Activated CD4-positive, alpha-beta T cell treated with anti-CD3 and anti-CD28 coated beads, Interleukin-2, amount 10 ng/mL, durations not matched to agents 24 days and 14 days (primary cell): ENCODE measurements around the gene FCN3. TPM values are rescaled to one million over a fixed set of nuclear protein-coding genes. Genes with fewer than 3 reads are reported as not detected.

ENCODE experiments used
- DNase-seq: peaks from one replicate; pipeline ENCODE4 v3.0.0; 2022
- H3K27ac Mint-ChIP-seq: one replicate; pipeline ENCODE4 v1.8.0; 2022; ENCODE audit warnings: mild to moderate bottlenecking, mixed read lengths
- H3K27me3 Mint-ChIP-seq: one replicate; pipeline ENCODE4 v1.8.0; 2022; ENCODE audit warnings: mixed read lengths
- H3K36me3 Mint-ChIP-seq: one replicate; pipeline ENCODE4 v1.8.0; 2022; ENCODE audit warnings: low read depth, mild to moderate bottlenecking, mixed read lengths
- H3K4me1 Mint-ChIP-seq: one replicate; pipeline ENCODE4 v1.8.0; 2021; ENCODE audit warnings: mixed read lengths
- H3K4me3 Mint-ChIP-seq: one replicate; pipeline ENCODE4 v1.8.0; 2022; ENCODE audit warnings: mild to moderate bottlenecking, moderate library complexity, mixed read lengths
- H3K9me3 Mint-ChIP-seq: one replicate; pipeline ENCODE4 v1.8.0; 2021; ENCODE audit warnings: mixed read lengths
- intact Hi-C: fragments of 100-400 bp; cut with micrococcal nuclease; formaldehyde crosslinking; loops from one replicate; pipeline ENCODE4 v1.15.1; 2023
- total RNA-seq: library from RNA; stranded (reverse); gene quantifications from 2 replicates; pipeline ENCODE4 v1.2.3, GENCODE V29; 2022

Gene FCN3
- total RNA-seq, 1 donor from 2014 or later: not detected

DNA sequence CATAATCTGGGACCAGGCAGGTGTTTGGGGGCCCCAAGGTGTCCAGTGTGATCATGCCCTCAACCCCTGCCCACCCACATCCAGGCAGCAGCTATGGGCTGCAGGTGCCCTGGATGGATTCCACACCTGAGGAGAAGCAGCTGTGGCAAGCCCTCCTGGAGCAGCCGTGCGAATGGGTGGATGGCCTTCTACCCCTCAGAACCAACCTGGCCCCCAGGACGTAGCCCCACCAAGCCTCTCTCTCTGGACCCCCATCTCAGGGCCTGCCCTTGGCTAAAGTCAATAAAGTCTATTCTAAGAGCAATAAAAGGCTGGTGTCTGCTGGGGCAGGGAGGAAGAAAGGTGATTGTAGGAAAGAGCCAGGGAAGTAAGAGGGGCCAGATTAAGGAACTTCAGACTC lies 21.0 kb downstream of the FCN3 start:
- Mint-ChIP-seq H3K9me3 (no peaks in the 10 kb centered on the region), H3K27ac (no peak overlapping the region), H3K27me3 (no peaks in the 10 kb centered on the region), H3K4me3 (no peak overlapping the region), H3K36me3 (peaks cover 9% of the 10 kb centered on the region), H3K4me1 (peaks cover 14% of the 10 kb centered on the region)
- DNase-seq: no peak
- intact Hi-C loops: no loop called here

DNA sequence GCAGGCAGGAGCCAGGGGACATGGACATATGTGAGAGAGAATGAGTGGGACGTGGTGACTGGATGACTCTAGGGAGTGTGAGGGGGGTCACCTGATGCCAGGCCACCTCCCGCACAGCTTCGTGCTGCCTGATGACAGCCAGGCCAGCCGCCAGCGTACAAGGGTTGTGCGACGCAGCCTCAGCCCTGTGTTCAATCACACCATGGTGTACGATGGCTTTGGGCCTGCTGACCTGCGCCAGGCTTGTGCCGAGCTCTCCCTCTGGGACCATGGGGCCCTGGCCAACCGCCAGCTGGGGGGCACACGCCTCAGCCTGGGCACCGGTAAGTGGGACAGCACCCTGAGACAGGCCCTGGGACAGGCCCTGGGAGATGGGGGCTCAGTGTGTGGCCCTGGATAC lies 21.5 kb downstream of the FCN3 start:
- no peaks in the 10 kb centered on the region for H3K27me3 Mint-ChIP-seq
- intact Hi-C loops: no loop called here
- H3K9me3 Mint-ChIP-seq: no peaks in the 10 kb centered on the region
- H3K36me3 Mint-ChIP-seq: peaks cover 9% of the 10 kb centered on the region
- H3K4me3 Mint-ChIP-seq: no peak overlapping the region
- no peak overlapping the region for H3K27ac Mint-ChIP-seq
- DNase-seq: no peak
- H3K4me1 Mint-ChIP-seq: peaks cover 14% of the 10 kb centered on the region

DNA sequence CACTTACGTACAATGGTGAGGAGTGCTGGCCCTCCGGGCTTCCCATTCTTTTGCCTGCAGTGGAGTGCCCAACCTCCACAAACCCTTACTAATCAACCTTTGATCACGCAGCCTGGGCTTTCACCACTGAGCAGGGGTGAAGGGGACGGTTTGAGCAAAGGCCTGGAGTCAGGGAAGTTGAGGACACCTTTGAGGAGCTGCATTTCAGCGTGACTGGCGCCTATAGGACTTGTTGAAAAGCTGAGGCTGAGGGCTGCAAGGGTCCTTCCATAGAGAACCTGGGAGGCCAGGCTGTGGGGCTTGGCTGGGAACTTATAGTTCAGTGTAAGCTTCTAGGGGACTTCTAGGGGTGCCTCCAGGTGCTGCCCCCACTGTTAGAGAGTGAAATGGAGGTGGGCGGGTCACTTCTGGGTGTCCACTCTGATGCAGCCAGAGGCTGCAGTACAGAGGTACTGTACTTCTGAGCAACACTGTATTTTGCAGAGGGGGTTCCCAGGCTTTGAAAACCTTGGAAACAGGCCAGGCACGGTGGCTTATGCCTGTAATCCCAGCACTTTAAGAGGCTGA lies 23.0 kb downstream of the FCN3 start:
- no peaks in the 10 kb centered on the region for H3K27me3 Mint-ChIP-seq
- intact Hi-C loops: no loop called here
- no peak overlapping the region for H3K4me3 Mint-ChIP-seq
- peaks cover 16% of the 10 kb centered on the region for H3K36me3 Mint-ChIP-seq
- no peak for DNase-seq
- H3K27ac Mint-ChIP-seq: no peak overlapping the region
- peaks cover 8% of the 10 kb centered on the region for H3K4me1 Mint-ChIP-seq
- H3K9me3 Mint-ChIP-seq: no peaks in the 10 kb centered on the region

DNA sequence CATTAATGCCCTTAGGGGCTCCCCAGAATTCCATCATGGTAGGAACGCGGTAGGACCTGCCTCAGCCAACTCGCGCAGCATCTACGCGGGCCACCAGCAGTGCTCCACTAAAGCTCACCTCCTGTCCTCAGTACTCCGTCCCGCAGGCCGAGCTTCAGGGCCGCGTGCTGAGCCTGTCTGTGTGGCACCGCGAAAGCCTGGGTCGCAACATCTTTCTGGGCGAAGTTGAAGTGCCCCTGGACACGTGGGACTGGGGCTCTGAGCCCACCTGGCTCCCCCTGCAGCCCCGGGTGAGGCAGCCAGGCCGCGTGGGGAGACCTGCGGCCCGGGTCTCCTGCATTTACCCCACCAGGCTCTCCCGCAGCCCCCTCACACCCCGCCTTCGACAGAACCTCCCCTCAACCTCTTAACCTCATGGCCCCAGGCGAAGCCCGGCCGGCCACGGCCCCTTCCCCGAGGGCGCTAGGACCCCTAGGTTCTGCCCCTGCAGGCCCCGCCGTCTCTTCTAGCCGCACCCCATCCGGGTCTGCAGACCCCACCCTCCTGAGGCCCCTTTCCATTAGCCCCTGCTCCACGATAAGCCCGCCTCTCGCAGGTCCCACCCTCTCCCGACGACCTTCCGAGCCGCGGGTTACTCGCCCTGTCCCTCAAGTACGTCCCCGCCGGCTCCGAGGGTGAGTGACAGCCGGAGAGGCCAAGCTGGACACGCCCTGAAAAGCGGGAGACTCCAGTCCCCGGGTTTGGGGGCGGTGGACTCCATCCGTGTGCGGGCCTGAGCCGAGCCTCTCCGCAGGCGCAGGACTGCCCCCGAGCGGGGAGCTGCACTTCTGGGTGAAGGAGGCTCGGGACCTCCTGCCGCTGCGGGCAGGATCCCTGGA lies 23.7 kb downstream of the FCN3 start:
- Mint-ChIP-seq H3K36me3 (peaks cover 20% of the 10 kb centered on the region), H3K4me1 (peaks cover 9% of the 10 kb centered on the region), H3K27ac (no peak overlapping the region), H3K9me3 (no peaks in the 10 kb centered on the region), H3K27me3 (no peaks in the 10 kb centered on the region), H3K4me3 (no peak overlapping the region)
- intact Hi-C loops: no loop called here
- no peak for DNase-seq

DNA sequence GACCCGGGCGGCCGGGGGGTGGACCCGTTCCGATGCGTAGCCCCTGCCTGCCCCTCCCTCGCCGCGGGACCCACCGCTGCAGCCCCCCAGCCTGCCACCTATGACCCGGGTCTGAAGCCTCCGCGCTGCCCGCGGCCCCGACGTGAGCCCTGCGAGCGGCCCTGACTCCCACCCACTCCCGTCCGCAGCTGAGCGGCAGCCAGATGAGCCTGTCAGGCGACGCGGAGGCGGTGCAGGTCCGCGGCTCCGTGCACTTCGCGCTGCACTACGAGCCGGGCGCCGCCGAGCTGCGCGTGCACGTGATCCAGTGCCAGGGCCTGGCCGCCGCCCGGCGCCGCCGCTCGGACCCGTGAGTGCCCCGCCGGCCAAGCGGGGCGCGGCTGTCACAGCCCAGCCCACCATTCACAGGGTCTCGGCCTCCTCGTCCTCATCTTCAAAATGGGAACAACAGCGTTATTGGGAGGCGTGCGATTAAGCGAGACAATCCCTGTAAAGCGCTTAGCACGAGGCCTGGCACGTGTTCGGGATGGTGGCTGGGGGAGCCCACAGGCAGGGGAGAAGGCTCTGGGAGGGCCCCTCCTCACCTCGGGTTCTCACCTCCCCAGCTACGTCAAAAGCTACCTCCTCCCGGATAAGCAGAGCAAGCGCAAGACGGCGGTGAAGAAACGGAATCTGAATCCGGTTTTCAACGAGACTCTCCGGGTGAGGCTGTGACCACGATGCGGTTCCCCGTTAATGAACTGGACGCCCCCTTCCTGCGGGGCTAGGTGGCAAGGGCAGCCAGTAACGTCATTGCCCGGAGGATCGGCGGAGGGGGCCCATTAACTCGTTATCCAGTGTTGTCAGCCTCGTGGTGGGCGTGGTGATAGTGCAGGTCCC lies 24.6 kb downstream of the FCN3 start:
- peaks cover 9% of the 10 kb centered on the region for H3K4me1 Mint-ChIP-seq
- no peaks in the 10 kb centered on the region for H3K9me3 Mint-ChIP-seq
- H3K27me3 Mint-ChIP-seq: no peaks in the 10 kb centered on the region
- no peak for DNase-seq
- H3K4me3 Mint-ChIP-seq: no peak overlapping the region
- intact Hi-C loops: loop anchor here (1.0 kb wide), 1 partner anchor 9 kb away; no protein-coding TSS in a partner anchor
- H3K27ac Mint-ChIP-seq: no peak overlapping the region
- peaks cover 19% of the 10 kb centered on the region for H3K36me3 Mint-ChIP-seq

DNA sequence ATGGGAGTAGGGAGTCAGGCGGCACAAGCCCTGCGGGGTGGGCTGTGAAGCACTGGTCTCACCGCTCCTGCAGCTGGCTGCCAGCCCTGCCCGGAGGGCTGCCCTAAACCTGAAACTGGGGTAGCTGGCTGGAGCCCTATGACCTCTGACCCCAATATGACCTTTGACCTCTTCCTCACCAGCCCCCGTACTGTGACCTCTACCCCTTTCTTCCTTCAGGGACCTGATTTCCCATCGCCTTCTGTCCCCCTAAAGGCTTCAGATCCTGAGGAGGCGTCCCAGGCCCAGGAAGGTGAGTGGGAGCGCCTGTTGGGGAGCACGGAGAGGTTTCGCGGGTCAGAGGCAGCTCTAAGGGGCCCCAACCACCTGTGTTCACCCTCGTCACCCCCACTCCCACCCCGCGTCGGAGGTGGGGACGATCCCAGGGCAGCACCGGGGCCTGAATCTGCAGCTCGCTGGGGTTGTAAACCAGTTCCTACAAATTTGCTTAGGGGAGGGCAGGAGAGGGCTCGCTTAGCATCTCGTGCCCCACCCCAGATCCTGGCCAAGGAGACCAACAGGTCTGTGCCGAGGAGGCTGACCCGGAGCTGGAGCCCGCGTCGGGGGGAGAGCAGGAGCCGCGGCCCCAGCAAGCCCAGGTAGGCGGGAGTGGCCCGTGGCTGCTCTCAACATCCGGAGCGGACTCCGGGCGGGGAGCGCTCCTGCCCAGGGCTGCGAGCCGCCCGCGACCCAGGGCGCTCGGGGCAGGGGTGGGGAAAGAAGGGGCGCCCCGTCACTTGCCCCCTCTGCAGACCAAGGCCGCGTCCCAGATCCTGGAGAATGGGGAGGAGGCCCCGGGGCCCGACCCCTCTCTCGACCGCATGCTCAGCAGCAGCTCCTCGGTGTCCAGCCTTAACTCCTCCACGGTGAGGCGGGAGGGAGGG lies 25.5 kb downstream of the FCN3 start:
- H3K36me3 Mint-ChIP-seq: peaks cover 21% of the 10 kb centered on the region
- intact Hi-C loops: loop anchor here (1.0 kb wide), 1 partner anchor 8 kb away; no protein-coding TSS in a partner anchor
- no peaks in the 10 kb centered on the region for H3K27me3 Mint-ChIP-seq
- H3K9me3 Mint-ChIP-seq: no peaks in the 10 kb centered on the region
- H3K4me1 Mint-ChIP-seq: peaks cover 14% of the 10 kb centered on the region
- H3K4me3 Mint-ChIP-seq: peak overlapping the region; percentile 51
- H3K27ac Mint-ChIP-seq: no peak overlapping the region
- peak; percentile 82 for DNase-seq

DNA sequence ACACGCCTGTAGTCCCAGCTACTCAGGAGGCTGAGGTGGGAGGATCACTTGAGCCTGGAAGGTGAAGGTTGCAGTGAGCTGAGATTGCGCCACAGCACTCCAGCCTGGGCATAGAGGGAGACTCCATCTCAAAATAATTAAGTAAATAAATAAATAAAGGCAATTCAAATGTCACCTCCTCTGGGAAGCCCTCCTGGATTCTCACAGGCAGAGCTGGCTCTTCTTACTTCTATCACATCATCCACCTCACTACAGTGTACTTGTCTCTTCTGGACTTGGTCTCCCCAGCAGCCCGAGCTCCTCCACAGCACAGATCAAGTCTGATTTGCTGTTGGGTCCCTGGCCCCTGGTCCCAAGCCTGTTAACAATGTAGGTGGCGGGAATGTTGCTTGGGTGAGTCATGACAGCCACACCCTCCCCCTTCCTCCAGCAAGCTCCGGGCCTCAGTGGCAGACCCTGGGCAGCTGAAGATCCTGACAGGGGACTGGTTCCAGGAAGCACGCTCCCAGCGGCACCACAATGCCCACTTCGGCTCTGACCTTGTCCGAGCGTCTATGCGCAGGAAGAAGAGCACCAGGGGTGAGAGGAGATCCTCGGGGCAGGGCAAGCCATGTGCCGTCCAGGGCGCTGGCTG lies 27.5 kb downstream of the FCN3 start:
- no peaks in the 10 kb centered on the region for H3K9me3 Mint-ChIP-seq
- peaks cover 20% of the 10 kb centered on the region for H3K36me3 Mint-ChIP-seq
- peaks cover 32% of the 10 kb centered on the region for H3K4me1 Mint-ChIP-seq
- H3K27me3 Mint-ChIP-seq: no peaks in the 10 kb centered on the region
- intact Hi-C loops: no loop called here
- no peak for DNase-seq
- H3K27ac Mint-ChIP-seq: no peak overlapping the region
- H3K4me3 Mint-ChIP-seq: no peak overlapping the region

DNA sequence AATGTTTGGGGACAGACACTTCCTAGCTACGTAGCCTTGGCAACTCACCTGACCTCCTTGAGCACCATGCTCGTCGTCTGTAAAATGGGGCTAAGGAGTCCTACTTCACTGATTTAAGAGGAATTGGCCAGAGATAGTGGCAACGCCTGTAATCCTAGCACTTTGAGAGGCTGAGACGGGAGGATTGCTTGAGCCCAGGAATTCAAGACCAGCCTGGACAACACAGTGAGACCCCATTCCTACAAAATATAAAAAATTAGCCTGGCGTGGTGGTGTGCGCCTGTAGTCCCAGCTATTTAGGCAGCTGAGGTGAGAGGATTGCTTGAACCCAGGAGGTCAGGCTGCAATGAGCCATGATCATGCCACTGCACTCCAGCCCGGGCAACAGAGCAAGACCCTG lies 28.3 kb downstream of the FCN3 start:
- intact Hi-C loops: no loop called here
- Mint-ChIP-seq H3K27me3 (no peaks in the 10 kb centered on the region), H3K9me3 (no peaks in the 10 kb centered on the region), H3K4me3 (peak overlapping the region; percentile 26), H3K27ac (peak overlapping the region; percentile 34), H3K36me3 (peaks cover 19% of the 10 kb centered on the region), H3K4me1 (peaks cover 39% of the 10 kb centered on the region)
- no peak for DNase-seq

DNA sequence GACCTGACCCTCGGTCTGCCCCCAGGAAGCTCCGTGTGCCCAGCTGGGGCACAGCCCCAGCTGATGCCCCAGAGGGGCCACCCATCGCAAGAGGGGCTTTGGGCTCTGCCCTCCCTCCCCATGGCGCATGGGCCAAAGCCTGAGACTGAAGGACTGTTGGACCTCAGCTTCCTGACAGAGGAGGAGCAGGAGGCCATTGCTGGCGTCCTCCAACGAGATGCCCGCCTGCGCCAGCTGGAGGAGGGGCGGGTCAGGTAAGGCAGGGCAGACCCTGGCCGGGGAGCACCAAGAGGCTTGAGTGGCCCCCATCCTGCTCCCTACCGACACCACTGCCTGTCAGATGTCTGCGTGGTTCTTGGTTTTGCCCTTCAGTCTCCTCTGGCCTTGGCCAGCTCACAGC lies 29.4 kb downstream of the FCN3 start:
- no peaks in the 10 kb centered on the region for H3K27me3 Mint-ChIP-seq
- H3K4me3 Mint-ChIP-seq: peak overlapping the region; percentile 27
- no peak overlapping the region for H3K27ac Mint-ChIP-seq
- peaks cover 19% of the 10 kb centered on the region for H3K36me3 Mint-ChIP-seq
- H3K4me1 Mint-ChIP-seq: peaks cover 47% of the 10 kb centered on the region
- H3K9me3 Mint-ChIP-seq: no peaks in the 10 kb centered on the region
- no peak for DNase-seq
- intact Hi-C loops: no loop called here

DNA sequence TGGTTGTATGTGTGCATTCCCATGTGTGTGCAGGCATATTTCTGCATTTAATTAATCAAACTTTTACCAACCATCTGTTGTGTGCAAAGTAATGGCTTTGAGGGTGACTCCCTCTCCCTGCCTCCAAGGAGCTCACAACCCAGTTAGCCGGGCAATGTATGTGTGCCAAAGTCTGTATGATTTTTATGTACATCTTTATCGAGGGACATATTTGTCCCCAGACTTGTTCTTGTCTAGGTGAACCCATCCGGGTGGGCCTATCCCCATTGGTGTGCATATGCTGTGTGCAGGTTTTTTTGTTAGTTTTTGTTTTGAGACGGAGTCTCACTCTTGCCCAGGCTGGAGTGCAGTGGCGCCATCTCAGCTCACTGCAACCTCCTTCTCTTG lies 31.0 kb downstream of the FCN3 start:
- Mint-ChIP-seq H3K4me1 (peaks cover 62% of the 10 kb centered on the region), H3K4me3 (peak overlapping the region; percentile 86), H3K36me3 (peaks cover 21% of the 10 kb centered on the region), H3K27me3 (no peaks in the 10 kb centered on the region), H3K9me3 (no peaks in the 10 kb centered on the region), H3K27ac (peak overlapping the region; percentile 87)
- intact Hi-C loops: no loop called here
- DNase-seq: peak; percentile 70

DNA sequence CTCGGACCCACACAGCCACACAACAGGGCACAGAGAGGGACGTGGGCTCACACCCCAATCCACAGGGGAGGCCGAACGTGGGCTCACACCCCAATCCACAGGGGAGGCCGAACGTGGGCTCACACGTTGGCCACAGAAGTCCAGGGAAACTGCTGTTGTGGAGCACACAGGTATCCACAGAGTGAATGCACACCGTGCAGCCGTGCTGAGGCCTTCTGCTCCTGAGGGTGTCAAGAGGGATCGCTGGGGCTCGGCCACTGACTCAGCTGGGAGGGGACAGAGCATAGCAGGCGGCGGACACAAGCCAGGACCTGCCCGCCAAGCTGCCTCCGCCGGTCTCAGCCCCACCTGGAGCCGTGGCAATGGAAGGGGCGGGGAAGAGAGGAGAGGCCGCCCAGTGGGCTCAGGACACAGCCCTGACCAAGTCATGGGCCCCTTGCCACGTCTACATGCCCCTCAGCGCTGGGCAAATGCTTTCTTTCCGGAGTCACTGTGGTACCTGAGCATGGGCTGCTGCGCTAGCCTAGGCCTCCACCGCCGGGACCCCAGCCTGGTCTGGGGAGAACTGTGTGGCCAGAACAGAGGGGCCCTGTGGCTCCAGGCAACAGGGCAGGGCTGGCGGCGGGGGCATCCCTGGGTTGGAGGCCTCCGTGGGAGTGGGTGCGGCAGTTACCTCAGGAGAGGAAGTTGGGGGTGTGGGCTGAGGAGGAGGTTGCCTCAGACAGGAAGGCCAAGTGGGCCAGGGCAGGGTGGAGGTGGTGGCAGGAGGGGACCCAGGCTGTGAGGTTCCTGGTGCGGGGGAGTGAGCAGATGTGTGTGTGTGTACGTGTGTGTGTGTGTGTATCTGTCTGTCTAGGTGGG lies 31.6 kb downstream of the FCN3 start:
- Mint-ChIP-seq H3K27ac (peak overlapping the region; percentile 87), H3K4me1 (peaks cover 61% of the 10 kb centered on the region), H3K4me3 (peak overlapping the region; percentile 86), H3K36me3 (peaks cover 19% of the 10 kb centered on the region), H3K27me3 (no peaks in the 10 kb centered on the region), H3K9me3 (no peaks in the 10 kb centered on the region)
- intact Hi-C loops: no loop called here
- DNase-seq: peak; percentile 93

DNA sequence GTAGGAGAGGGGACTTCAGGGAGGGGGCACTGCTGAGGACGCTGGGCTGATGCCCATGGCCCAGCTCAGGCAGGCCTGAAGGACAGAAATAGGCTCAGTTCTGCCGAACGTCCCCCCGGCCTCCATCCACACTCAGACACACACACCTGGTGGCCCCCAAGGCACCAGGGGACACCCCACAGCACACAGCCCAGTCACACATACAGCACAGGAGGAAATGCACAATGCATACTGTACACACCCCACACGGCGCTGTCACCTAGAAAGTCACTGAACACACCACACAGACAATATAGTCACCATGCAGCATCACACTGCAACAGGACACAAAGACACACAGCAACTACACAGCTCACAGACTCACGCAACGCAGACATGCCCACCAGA lies 32.2 kb downstream of the FCN3 start:
- Mint-ChIP-seq H3K4me1 (peaks cover 59% of the 10 kb centered on the region), H3K27ac (peak overlapping the region; percentile 87), H3K4me3 (peak overlapping the region; percentile 86), H3K9me3 (no peaks in the 10 kb centered on the region), H3K27me3 (no peaks in the 10 kb centered on the region), H3K36me3 (peaks cover 18% of the 10 kb centered on the region)
- intact Hi-C loops: no loop called here
- DNase-seq: peak; percentile 77
